ENCODE results near the gene PSTPIP2. TPM values are rescaled to one million over a fixed set of nuclear protein-coding genes. Genes with fewer than 3 reads are reported as not detected.

The PSTPIP2 gene
- total and polyA plus RNA-seq, 9 of the 15 experiments (the other 6 are each of a cell fraction or from before 2014, with no cell fraction given): 14.0 to 45.7 (median 27.1) TPM

DNA sequence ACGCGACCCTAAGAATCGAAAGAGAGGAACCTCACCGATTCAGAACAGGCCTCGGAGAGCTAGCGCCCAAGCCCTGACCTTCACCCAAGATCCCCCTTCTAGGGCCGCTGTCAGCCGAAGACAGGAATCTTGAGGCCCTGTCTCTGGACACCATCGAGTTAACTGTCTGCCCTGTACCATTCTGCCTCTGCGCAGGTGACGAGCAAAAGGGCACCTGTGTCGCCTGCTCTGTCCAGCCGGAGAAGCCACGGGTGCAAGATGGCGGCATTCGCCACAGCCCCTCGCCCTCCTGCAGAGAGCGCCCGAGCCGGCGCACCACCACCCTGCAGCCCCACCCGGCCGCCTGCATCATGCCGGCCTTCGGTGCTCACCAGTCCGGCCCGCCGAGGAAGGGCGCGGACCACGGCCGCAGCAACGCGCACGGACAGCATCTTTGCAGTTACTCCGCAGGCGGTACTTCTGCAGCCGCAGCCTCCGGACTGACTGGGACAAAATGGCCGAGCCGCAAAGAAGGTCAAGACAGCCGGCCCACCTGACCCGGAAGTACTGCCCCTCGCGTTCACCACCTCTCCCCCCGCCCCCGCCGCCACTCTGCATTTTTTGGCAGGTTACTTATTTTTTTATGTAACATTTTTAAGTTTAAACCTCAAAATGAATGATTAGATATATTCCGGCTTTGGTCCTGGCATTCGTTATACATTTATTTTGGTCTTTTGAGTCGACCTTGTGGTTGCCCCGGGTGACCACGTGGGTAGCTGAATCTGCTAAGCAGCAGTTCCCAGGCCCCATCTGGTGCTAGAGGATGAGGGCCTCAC, 25.9 kb upstream of the PSTPIP2 start, which contains the start of gene ATP5F1A (continued):
- TF ChIP-seq, protein P1, sequence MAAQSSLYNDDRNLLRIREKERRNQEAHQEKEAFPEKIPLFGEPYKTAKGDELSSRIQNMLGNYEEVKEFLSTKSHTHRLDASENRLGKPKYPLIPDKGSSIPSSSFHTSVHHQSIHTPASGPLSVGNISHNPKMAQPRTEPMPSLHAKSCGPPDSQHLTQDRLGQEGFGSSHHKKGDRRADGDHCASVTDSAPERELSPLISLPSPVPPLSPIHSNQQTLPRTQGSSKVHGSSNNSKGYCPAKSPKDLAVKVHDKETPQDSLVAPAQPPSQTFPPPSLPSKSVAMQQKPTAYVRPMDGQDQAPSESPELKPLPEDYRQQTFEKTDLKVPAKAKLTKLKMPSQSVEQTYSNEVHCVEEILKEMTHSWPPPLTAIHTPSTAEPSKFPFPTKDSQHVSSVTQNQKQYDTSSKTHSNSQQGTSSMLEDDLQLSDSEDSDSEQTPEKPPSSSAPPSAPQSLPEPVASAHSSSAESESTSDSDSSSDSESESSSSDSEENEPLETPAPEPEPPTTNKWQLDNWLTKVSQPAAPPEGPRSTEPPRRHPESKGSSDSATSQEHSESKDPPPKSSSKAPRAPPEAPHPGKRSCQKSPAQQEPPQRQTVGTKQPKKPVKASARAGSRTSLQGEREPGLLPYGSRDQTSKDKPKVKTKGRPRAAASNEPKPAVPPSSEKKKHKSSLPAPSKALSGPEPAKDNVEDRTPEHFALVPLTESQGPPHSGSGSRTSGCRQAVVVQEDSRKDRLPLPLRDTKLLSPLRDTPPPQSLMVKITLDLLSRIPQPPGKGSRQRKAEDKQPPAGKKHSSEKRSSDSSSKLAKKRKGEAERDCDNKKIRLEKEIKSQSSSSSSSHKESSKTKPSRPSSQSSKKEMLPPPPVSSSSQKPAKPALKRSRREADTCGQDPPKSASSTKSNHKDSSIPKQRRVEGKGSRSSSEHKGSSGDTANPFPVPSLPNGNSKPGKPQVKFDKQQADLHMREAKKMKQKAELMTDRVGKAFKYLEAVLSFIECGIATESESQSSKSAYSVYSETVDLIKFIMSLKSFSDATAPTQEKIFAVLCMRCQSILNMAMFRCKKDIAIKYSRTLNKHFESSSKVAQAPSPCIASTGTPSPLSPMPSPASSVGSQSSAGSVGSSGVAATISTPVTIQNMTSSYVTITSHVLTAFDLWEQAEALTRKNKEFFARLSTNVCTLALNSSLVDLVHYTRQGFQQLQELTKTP (IDR thresholded peaks at IDR 0.05; ENCODE audit: low read depth in 1 of 2, partially characterized antibody in 2 of 2): no peak
- TF ChIP-seq NFIC (IDR thresholded peaks at IDR 0.05) (no peak), ZNF707 (CRISPR knock-in tag; conservative IDR thresholded peaks at IDR 0.05) (no peak), TAF1 (IDR thresholded peaks at IDR 0.05; ENCODE audit: control insufficient read depth, extremely low read depth, insufficient read depth, low read length, severe bottlenecking) (peak; percentile 56), L3MBTL2 (IDR thresholded peaks at IDR 0.05) (peak; percentile 82), NRF1 (conservative IDR thresholded peaks at IDR 0.05 in 1 of 2, IDR thresholded peaks at IDR 0.05 in 1 of 2) (peak; percentile 61 to 70), ZNF583 (CRISPR knock-in tag; IDR thresholded peaks at IDR 0.05) (0 out of 2 replicates have a peak, but pooled peaks have one; percentile 31), RUNX1 (IDR thresholded peaks at IDR 0.05; ENCODE audit: low read depth) (no peak), TAL1 (IDR thresholded peaks at IDR 0.05) (no peak), HDAC6 (IDR thresholded peaks at IDR 0.05; ENCODE audit: low read depth, low read length) (no peak), MIER1 (IDR thresholded peaks at IDR 0.05; ENCODE audit: low read depth) (no peak), DPF2 (IDR thresholded peaks at IDR 0.05) (no peak), ZBED1 (IDR thresholded peaks at IDR 0.05) (no peak), ZNF586 (CRISPR knock-in tag; conservative IDR thresholded peaks at IDR 0.05) (no peak), SMARCA4 (IDR thresholded peaks at IDR 0.05) (no peak), HNRNPL (IDR thresholded peaks at IDR 0.05; ENCODE audit: low read depth, low read length) (no peak), NR3C1 (CRISPR knock-in tag; IDR thresholded peaks at IDR 0.05) (no peak), CBX2 (IDR thresholded peaks at IDR 0.05; ENCODE audit: insufficient read depth, low read length, poor library complexity, severe bottlenecking) (no peak), RFX5 (IDR thresholded peaks at IDR 0.05; ENCODE audit: low read depth, low read length) (no peak), SIX5 (IDR thresholded peaks at IDR 0.05; ENCODE audit: borderline replicate concordance in 1 of 2, insufficient read depth in 1 of 2, low read depth in 1 of 2, low read length in 2 of 2) (no peak)
- TF ChIP-seq, protein P2, sequence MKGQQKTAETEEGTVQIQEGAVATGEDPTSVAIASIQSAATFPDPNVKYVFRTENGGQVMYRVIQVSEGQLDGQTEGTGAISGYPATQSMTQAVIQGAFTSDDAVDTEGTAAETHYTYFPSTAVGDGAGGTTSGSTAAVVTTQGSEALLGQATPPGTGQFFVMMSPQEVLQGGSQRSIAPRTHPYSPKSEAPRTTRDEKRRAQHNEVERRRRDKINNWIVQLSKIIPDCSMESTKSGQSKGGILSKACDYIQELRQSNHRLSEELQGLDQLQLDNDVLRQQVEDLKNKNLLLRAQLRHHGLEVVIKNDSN (CRISPR knock-in tag; IDR thresholded peaks at IDR 0.05): peak; percentile 74
- TF ChIP-seq, protein P3, sequence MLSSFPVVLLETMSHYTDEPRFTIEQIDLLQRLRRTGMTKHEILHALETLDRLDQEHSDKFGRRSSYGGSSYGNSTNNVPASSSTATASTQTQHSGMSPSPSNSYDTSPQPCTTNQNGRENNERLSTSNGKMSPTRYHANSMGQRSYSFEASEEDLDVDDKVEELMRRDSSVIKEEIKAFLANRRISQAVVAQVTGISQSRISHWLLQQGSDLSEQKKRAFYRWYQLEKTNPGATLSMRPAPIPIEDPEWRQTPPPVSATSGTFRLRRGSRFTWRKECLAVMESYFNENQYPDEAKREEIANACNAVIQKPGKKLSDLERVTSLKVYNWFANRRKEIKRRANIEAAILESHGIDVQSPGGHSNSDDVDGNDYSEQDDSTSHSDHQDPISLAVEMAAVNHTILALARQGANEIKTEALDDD (IDR thresholded peaks at IDR 0.05): no peak
- TF ChIP-seq, protein P4, sequence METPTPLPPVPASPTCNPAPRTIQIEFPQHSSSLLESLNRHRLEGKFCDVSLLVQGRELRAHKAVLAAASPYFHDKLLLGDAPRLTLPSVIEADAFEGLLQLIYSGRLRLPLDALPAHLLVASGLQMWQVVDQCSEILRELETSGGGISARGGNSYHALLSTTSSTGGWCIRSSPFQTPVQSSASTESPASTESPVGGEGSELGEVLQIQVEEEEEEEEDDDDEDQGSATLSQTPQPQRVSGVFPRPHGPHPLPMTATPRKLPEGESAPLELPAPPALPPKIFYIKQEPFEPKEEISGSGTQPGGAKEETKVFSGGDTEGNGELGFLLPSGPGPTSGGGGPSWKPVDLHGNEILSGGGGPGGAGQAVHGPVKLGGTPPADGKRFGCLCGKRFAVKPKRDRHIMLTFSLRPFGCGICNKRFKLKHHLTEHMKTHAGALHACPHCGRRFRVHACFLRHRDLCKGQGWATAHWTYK (CRISPR knock-in tag; IDR thresholded peaks at IDR 0.05): no peak
